Ishikawa (cell line): ENCODE results near the gene ADCY9.

Experiments used
- CEBPB ChIP-seq: IDR thresholded peaks from 2 replicates; pipeline ENCODE4 v1.6.1; 2012
- CREB1 ChIP-seq: IDR thresholded peaks from 2 replicates; pipeline ENCODE4 v1.6.1; 2012; ENCODE audit warnings: low read depth
- EGR1 ChIP-seq: IDR thresholded peaks from 2 replicates; pipeline ENCODE4 v1.6.1; 2012
- EP300 ChIP-seq: IDR thresholded peaks from 2 replicates; pipeline ENCODE4 v1.6.1; 2012; ENCODE audit warnings: borderline replicate concordance
- FOXM1 ChIP-seq: IDR thresholded peaks from 2 replicates; pipeline ENCODE4 v1.6.1; 2012; ENCODE audit warnings: low read depth, borderline replicate concordance
- NFIC ChIP-seq: IDR thresholded peaks from 2 replicates; pipeline ENCODE4 v1.6.1; 2012
- RAD21 ChIP-seq: IDR thresholded peaks from 2 replicates; pipeline ENCODE4 v1.6.1; 2012; ENCODE audit warnings: low read depth
- TAF1 ChIP-seq: IDR thresholded peaks from 2 replicates; pipeline ENCODE4 v1.6.1; 2012; ENCODE audit warnings: low read depth, mild to moderate bottlenecking
- TCF12 ChIP-seq: IDR thresholded peaks from 2 replicates; pipeline ENCODE4 v1.6.1; 2012; ENCODE audit warnings: low read depth
- TEAD4 ChIP-seq: IDR thresholded peaks from 2 replicates; pipeline ENCODE4 v1.6.1; 2012
- YY1 ChIP-seq: IDR thresholded peaks from 2 replicates; pipeline ENCODE4 v1.6.1; 2012; ENCODE audit warnings: low read depth
- ZBTB7A ChIP-seq: IDR thresholded peaks from 2 replicates; pipeline ENCODE4 v1.6.1; 2012; ENCODE audit warnings: low read depth
- TF ChIP-seq, protein P1 (sequence below): IDR thresholded peaks from 2 replicates; pipeline ENCODE4 v1.6.1; 2012
- TF ChIP-seq, protein P2 (sequence below): IDR thresholded peaks from 2 replicates; pipeline ENCODE4 v1.6.1; 2012
- TF ChIP-seq, protein P3 (sequence below): IDR thresholded peaks from 2 replicates; pipeline ENCODE4 v1.6.1; 2012; ENCODE audit warnings: low read depth, mild to moderate bottlenecking

The ADCY9 gene

DNA sequence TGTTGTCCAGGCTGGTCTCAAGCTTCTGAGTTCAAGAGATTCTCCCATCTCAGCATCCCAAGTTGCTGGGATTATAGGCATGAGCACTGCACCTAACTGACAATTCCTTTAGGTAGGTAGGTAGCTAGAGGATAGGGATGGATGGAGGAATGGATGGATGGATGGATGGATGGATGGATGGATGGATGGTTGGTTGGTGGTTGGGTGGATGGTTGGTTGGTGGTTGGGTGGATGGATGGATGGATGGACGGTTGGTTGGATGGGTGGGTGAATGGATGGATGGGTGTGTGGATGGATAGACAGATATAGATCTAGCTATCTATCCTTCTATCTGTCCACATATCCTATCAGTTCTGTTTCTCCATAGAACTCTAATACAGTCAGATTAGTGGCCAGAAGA, 19.3 kb upstream of the ADCY9 start:
- TF ChIP-seq TCF12 (no peak), TEAD4 (no peak), TAF1 (no peak)
- TF ChIP-seq, protein P1, sequence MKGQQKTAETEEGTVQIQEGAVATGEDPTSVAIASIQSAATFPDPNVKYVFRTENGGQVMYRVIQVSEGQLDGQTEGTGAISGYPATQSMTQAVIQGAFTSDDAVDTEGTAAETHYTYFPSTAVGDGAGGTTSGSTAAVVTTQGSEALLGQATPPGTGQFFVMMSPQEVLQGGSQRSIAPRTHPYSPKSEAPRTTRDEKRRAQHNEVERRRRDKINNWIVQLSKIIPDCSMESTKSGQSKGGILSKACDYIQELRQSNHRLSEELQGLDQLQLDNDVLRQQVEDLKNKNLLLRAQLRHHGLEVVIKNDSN: no peak

DNA sequence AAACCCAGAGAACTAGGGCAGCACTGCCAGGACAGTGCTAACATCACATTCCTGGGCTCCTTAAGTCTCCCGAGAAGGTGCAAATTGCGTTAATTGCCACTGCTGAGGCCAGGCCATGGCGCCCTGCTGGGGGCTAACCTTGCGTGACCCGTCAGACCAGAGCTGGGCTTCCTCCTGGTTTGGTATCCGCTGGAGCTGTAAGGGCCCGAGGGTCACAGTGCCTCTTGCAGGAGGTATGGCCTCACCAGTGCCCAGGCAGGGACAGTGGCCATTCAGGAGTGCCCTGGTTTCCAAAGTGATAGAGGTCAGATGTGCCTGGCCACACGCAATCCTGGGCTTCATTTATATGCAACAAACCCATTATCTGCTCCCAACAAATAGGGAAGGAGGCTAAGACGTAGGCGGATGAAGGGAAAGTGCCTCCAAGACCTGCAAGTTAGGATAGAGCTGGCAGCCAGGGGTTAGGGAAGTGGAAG, 17.7 kb upstream of the ADCY9 start:
- TF ChIP-seq EGR1: no peak
- no peak for TF ChIP-seq ZBTB7A
- TF ChIP-seq EP300: no peak
- TF ChIP-seq NFIC: no peak
- TF ChIP-seq TCF12: peak; percentile 32; the same call in 1 of the 2 replicates
- no peak for TF ChIP-seq YY1
- no peak for TF ChIP-seq CREB1
- no peak for TF ChIP-seq FOXM1
- peak; percentile 36; the same call in 1 of the 2 replicates for TF ChIP-seq TEAD4
- TF ChIP-seq, protein P1: no peak
- TF ChIP-seq, protein P2, sequence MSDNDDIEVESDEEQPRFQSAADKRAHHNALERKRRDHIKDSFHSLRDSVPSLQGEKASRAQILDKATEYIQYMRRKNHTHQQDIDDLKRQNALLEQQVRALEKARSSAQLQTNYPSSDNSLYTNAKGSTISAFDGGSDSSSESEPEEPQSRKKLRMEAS: peak; percentile 28; the same call in 1 of the 2 replicates
- no peak for TF ChIP-seq TAF1
- TF ChIP-seq, protein P3, sequence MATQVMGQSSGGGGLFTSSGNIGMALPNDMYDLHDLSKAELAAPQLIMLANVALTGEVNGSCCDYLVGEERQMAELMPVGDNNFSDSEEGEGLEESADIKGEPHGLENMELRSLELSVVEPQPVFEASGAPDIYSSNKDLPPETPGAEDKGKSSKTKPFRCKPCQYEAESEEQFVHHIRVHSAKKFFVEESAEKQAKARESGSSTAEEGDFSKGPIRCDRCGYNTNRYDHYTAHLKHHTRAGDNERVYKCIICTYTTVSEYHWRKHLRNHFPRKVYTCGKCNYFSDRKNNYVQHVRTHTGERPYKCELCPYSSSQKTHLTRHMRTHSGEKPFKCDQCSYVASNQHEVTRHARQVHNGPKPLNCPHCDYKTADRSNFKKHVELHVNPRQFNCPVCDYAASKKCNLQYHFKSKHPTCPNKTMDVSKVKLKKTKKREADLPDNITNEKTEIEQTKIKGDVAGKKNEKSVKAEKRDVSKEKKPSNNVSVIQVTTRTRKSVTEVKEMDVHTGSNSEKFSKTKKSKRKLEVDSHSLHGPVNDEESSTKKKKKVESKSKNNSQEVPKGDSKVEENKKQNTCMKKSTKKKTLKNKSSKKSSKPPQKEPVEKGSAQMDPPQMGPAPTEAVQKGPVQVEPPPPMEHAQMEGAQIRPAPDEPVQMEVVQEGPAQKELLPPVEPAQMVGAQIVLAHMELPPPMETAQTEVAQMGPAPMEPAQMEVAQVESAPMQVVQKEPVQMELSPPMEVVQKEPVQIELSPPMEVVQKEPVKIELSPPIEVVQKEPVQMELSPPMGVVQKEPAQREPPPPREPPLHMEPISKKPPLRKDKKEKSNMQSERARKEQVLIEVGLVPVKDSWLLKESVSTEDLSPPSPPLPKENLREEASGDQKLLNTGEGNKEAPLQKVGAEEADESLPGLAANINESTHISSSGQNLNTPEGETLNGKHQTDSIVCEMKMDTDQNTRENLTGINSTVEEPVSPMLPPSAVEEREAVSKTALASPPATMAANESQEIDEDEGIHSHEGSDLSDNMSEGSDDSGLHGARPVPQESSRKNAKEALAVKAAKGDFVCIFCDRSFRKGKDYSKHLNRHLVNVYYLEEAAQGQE: no peak

DNA sequence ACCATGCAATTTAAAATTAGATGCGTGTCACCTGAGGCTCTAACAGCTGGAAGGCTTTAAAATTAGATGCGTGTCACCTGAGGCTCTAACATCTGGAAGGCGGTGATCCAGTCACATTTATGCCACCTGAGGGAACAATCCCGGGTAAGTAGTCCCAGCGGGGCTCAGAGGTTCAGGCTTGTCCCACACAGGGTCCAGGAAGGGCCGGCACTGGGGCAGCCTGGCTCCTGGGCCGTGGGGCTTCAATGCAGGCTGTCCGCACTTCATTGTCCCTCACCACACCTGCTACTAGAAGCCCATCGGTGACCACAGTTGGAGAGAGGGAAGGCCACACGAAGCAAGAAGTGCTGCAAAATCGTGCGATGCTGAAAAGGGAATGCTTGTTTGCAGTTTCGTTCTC, 15.4 kb upstream of the ADCY9 start:
- TF ChIP-seq RAD21: no peak
- TF ChIP-seq, protein P2: no peak
- no peak for TF ChIP-seq EP300
- TF ChIP-seq TAF1: no peak
- TF ChIP-seq, protein P3: no peak
- no peak for TF ChIP-seq YY1
- no peak for TF ChIP-seq NFIC
- TF ChIP-seq TCF12: no peak
- TF ChIP-seq EGR1: no peak
- TF ChIP-seq CREB1: no peak
- no peak for TF ChIP-seq TEAD4
- TF ChIP-seq, protein P1: no peak
- TF ChIP-seq CEBPB: no peak
- no peak for TF ChIP-seq FOXM1

DNA sequence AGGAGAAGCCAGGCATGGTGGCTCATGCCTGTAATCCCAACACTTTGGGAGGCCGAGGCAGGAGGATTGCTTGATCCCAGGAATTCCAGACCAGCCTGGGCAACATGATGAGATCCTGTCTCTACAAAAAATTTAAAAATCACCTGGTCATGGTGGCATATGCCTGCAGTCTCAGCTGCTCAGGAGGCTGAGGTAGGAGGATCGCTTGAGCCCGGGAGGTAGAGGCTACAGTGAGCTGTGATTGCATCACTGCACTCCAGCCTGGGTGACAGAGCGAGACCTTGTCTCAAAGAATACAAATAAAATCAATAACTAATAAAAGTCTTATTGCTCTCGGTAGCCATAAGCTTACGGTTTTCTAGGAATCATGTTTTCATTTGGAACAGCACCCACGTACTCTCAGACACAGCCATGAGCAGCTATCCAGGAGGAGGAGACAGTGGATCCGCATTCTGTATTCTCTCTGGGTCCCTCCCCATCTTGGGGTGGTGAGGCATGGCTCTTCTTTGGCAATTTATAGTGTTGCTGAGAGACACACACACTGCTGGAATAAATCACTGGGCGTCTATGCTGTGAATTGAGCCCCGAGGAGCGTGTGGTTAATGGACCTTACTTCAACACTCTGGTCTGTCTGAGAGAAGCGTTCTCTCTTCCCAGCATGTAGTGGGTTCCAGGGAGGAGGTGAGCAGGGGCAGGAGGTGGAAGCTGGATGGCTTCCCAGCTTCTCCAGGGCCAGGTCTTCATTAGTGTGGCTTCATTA, 8.5 kb upstream of the ADCY9 start:
- no peak for TF ChIP-seq CREB1
- TF ChIP-seq EGR1: no peak
- TF ChIP-seq TCF12: no peak
- TF ChIP-seq NFIC: no peak
- TF ChIP-seq, protein P2: no peak
- no peak for TF ChIP-seq CEBPB
- TF ChIP-seq ZBTB7A: no peak
- TF ChIP-seq, protein P1: no peak
- no peak for TF ChIP-seq FOXM1
- TF ChIP-seq TAF1: no peak
- TF ChIP-seq, protein P3: no peak
- no peak for TF ChIP-seq RAD21
- no peak for TF ChIP-seq TEAD4
- TF ChIP-seq EP300: no peak
- no peak for TF ChIP-seq YY1
